NCI-H146 treated with DMSO at 0.1 percent for 48 hours (cell line): ENCODE measurements around the gene CPSF4.
"Not testable (repeated sequence)": the region's sequence is repeated elsewhere in the genome, so short reads cannot be mapped to it uniquely, and the experiment has no call there.

Experiments
- DNase-seq: peaks from one replicate; lab custom pipeline; 2025; ENCODE audit not compliant: unreplicated experiment; lab: John Stamatoyannopoulos, UW

Gene CPSF4

GRCh38 chr7:99485094-99485493 is 46.4 kb downstream of the CPSF4 start:
- DNase-seq, result no peak

DNA sequence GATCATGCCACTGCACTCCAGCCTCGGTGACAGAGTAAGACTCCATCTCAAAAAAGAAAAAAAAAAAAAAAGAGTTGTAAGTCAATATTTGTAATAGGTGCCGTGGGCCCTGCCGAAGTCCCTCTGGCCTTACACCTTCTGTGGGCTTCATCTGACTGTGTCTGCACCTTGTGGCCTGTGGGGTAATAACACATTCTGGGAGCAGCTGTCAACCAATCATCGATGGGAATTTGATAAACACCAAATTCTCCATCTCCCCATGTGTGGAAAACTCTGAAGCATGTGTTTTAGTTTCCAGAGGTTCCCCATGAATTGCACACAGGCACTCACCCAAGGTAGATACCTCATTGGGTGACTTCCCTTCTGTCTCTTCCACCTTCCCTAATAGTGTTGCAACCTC is 50.5 kb downstream of the CPSF4 start:
- no peak for DNase-seq

DNA sequence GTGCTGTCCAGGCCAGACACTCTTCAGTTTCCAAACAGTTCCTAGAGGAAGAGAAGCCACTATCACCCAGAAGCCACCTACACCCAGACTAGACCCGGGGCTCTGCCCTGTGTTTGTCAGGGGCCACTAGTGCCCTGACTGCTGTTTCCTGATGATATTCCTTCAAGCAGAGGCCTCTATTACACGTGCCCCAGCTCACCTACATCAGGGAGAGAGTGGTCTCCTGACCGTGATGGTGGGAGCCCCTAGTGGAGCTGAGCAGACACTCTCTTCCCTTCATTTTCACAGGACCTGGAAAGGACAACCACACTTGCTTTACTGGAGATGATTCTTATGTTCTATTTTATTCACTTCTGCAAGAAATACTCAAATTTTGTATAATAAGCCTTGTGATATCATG is 52.1 kb downstream of the CPSF4 start:
- DNase-seq, result no peak

- DNase-seq, result no peak
These were observed 55.1 kb downstream of the CPSF4 start for GRCh38 chr7:99493823-99494222.

DNA sequence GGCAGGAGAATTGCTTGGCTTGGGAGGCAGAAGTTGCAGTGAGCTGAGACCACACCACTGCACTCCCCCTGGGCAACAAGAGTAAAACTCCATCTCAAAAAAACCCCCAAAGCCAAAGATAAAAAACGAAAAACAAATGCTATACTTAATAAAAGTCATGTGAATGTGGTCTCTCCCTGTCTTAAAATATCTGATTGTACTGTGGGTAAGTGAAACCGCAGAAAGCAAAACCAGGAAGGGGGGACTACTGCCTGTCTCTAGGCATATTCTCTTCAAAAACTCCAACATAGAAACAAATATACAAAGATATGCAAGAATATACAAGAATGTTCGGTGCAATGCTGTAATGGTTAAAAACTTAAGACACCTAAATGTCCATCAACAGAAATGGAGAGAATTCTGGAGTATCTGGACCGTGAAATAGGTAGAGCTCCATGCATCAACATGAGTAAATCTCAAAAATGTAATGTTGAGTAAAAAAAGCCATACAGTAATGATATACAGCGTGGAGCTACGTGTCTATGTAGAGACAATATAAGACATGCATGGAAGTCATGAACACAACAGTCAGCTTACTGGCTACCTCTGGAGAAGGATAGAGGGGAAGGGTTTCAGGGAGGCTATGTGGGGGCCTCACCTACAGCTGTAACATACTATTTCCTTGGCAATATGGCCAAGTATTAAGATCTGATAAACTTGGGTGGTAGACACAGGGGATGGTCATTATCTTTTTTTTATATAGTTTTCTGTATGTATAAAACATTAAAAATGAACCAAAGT is 59.2 kb downstream of the CPSF4 start:
- no peak for DNase-seq

GRCh38 chr7:99498546-99498944 is 59.8 kb downstream of the CPSF4 start:
- no peak for DNase-seq

DNA sequence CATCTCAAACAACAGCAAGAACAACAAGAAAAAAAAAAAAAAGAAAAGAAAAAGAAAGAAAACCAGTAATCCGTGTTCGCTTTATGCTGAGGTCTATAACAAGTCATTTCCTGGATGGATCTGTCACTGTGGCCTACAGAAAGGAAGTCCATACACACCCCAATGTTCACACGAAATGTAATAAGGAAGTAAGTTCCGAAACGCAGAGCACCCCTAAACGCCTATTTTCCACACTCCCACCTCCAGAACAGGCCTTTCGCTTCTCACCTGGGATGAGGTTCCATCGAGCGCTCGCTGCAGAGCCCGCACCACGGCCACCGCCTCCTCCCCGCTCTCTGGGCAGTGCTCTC is 60.6 kb downstream of the CPSF4 start:
- DNase-seq, result no peak

GRCh38 chr7:99499721-99500636 is 61.2 kb downstream of the CPSF4 start, which contains the start of gene ZNF394:
Gene ZNF394, minus strand, starts transcription at chr7:99500281. Its CDS starts 188 bp downstream, at chr7:99500093.
- peak; percentile 79 for DNase-seq

DNA sequence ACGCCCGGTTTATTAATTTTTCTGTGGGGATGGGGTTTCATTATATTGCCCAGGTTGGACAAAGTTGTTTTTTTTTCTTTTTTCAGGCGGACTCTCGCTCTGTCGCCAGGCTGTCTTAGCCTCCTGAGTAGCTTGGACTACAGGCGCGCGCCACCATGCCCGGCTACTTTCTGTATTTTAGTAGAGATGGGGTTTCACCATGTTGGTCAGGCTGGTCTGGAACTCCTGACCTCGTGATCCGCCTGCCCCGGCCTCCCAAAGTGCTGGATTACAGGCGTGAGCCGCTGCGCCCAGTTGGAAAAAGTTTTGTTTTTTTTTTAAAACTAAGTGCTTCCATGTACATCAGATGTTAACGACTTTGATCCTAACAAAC is 61.9 kb downstream of the CPSF4 start:
- DNase-seq, result no peak

DNA sequence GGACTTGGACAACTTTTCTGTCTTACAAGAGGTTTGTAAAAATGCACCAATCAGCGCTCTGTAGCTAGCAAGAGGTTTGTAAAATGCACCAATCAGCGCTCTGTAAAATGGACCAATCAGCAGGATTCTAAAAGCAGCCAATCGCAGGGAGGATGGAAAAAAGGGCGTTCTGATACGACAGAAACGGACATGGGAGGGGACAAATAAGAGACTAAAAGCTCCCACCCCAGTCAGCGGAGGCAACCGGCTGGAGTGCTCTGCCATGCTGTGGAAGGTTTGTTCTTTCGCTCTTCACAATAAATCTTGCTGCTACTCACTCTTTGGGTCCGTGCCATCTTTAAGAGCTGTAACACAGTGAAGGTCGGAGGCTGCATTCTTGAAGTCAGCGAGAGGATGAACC is 62.5 kb downstream of the CPSF4 start:
- DNase-seq, result not testable (repeated sequence)

DNA sequence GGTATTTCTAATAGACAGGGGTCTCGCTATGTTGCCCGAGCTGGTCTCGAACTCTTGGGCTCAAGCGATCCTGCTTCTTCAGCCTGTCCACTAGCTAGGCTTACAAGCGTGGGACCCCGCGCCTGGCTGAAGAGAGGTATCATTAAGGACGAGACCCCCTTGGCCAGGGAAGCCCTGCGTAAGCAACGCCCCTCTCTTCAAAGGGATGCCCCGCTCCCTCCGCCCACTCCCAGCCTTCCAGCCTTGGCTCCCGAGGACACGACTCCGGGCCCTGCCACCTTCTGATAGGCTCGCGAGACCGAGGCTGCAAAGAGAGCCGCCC is 65.5 kb downstream of the CPSF4 start:
- no peak for DNase-seq

- peak; percentile 94 for DNase-seq
These were observed 66.0 kb downstream of the CPSF4 start, which contains the start of gene ZKSCAN5 for GRCh38 chr7:99504603-99505323. Gene ZKSCAN5, plus strand, starts transcription at chr7:99504662. Its CDS starts 1,383 bp downstream, at chr7:99506045.

DNA sequence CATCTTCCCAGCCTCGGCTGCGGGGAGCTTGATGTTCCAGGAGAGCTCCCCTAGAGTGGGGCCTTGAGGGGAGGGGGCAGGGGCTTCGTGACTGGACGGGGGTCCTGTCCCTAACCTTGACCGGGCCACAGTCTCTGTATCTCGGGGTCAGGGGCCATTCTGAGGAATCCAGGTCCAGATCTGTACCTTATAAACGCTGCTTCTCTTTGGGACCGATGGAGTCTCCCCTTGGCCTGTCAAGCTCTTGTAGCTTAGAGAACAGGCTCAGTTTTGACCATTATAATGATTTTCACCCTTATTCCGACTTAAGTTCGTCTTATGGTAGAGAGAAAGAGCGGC is 66.5 kb downstream of the CPSF4 start:
- no peak for DNase-seq
